SK-N-SH (cell line): ENCODE measurements around the gene SERPINB10. TPM values are rescaled to one million over a fixed set of nuclear protein-coding genes. Genes with fewer than 3 reads are reported as not detected.

Experiments
- CTCF ChIA-PET: fragments of 300-600, 350-600 bp; formaldehyde crosslinking; extraction: SDS; loops from one replicate; lab custom pipeline; 2021; lab: Yijun Ruan, JAX
- POLR2A ChIA-PET: fragments of 350-600 bp; sonication (Branson Sonifier 250); formaldehyde crosslinking; extraction: SDS; loops from one replicate; lab custom pipeline; 2020; ENCODE audit warnings: antibody characterized with exemption, inconsistent platforms; lab: Yijun Ruan, JAX
- DNase-seq: peaks from one replicate; pipeline ENCODE4 v3.0.0; 2012
- H2AFZ ChIP-seq: fragments of 200-600 bp; sonication (generic); 2 replicates; pipeline ENCODE4 v1.8.1; 2016; ENCODE audit warnings: antibody characterized with exemption, mild to moderate bottlenecking, low read depth
- H3F3A ChIP-seq: fragments of 200-600 bp; sonication (generic); replicated peaks from 2 replicates; pipeline ENCODE3; 2016; ENCODE audit warnings: antibody characterized with exemption, mild to moderate bottlenecking; ENCODE audit not compliant: insufficient read depth
- H3K27ac ChIP-seq, 2 experiments: fragments of 200-500 bp in 1 of 2; fragments of 200-600 bp in 1 of 2; sonication (Bioruptor generic) in 1 of 2; sonication (generic), shearing (Covaris generic) in 1 of 2; 2 replicates each; pipeline versions ENCODE4 v1.5.1 to v1.6.1; 2014 to 2016; ENCODE audit warnings: low read depth in 2 of 2, inconsistent platforms in 1 of 2, low read length in 1 of 2, mild to moderate bottlenecking in 1 of 2, mixed read lengths in 1 of 2
- H3K27me3 ChIP-seq: fragments of 200-600 bp; sonication (generic), shearing (Covaris generic); 2 replicates; pipeline ENCODE4 v1.6.1; 2016; ENCODE audit warnings: mixed run types; ENCODE audit not compliant: insufficient read depth
- H3K36me3 ChIP-seq, 2 experiments: fragments of 200-500 bp in 1 of 2; fragments of 200-600 bp in 1 of 2; sonication (Bioruptor generic) in 1 of 2; sonication (generic) in 1 of 2; replicated peaks in 1 of 2; 2 replicates each; pipeline versions ENCODE3 to v1.5.1; 2014 to 2016; ENCODE audit warnings: low read length in 1 of 2, mild to moderate bottlenecking in 1 of 2; ENCODE audit not compliant: insufficient read depth in 2 of 2, control insufficient read depth in 1 of 2
- H3K4me1 ChIP-seq, 2 experiments: fragments of 200-500 bp in 1 of 2; fragments of 200-600 bp in 1 of 2; sonication (Bioruptor generic) in 1 of 2; sonication (generic), shearing (Covaris generic) in 1 of 2; 2 replicates each; pipeline versions ENCODE4 v1.5.1 to v1.6.1; 2014 to 2016; ENCODE audit warnings: low read depth in 1 of 2, low read length in 1 of 2, mixed run types in 1 of 2; ENCODE audit not compliant: insufficient read depth in 2 of 2, control insufficient read depth in 1 of 2
- H3K4me2 ChIP-seq: fragments of 200-600 bp; sonication (generic), shearing (Covaris generic); 2 replicates; pipeline ENCODE4 v1.6.1; 2017; ENCODE audit warnings: mixed run types
- H3K4me3 ChIP-seq, 2 experiments: fragments of 200-500 bp in 1 of 2; fragments of 200-600 bp in 1 of 2; sonication (Bioruptor generic) in 1 of 2; sonication (generic), shearing (Covaris generic) in 1 of 2; 2 replicates each; pipeline versions ENCODE4 v1.5.1 to v1.8.1; 2014 to 2016; ENCODE audit warnings: low read depth in 2 of 2, inconsistent platforms in 1 of 2, low read length in 1 of 2, mild to moderate bottlenecking in 1 of 2, mixed read lengths in 1 of 2, moderate library complexity in 1 of 2
- H3K79me2 ChIP-seq: fragments of 200-600 bp; sonication (generic); 2 replicates; pipeline ENCODE4 v1.8.1; 2017; ENCODE audit warnings: mild to moderate bottlenecking; ENCODE audit not compliant: insufficient read depth
- H3K9ac ChIP-seq: fragments of 200-600 bp; sonication (generic); 2 replicates; pipeline ENCODE4 v1.6.1; 2017; ENCODE audit warnings: mixed run types
- H3K9me2 ChIP-seq: fragments of 200-600 bp; sonication (generic); 2 replicates; pipeline ENCODE4 v1.6.1; 2017; ENCODE audit warnings: mixed run types
- H3K9me3 ChIP-seq: fragments of 200-600 bp; sonication (generic); 2 replicates; pipeline ENCODE4 v1.6.1; 2017; ENCODE audit warnings: mixed run types, mild to moderate bottlenecking, moderate library complexity
- H4K20me1 ChIP-seq: fragments of 200-600 bp; sonication (generic); 2 replicates; pipeline ENCODE4 v1.6.1; 2017; ENCODE audit warnings: mild to moderate bottlenecking, mixed run types; ENCODE audit not compliant: insufficient read depth
- ELF1 ChIP-seq: IDR thresholded peaks from 2 replicates; pipeline ENCODE4 v1.4.0; 2012
- EZH2phosphoT487 ChIP-seq: fragments of 200-600 bp; sonication (generic); IDR thresholded peaks from 2 replicates; pipeline ENCODE4 v1.6.1; 2017; ENCODE audit warnings: low read depth, mixed run types, mild to moderate bottlenecking, antibody characterized with exemption, moderate library complexity, borderline replicate concordance
- FOSL2 ChIP-seq: IDR thresholded peaks from 2 replicates; pipeline ENCODE4 v1.4.0; 2012; ENCODE audit warnings: low read depth, mild to moderate bottlenecking, moderate library complexity, borderline replicate concordance
- FOXJ3 ChIP-seq: sonication (generic); formaldehyde crosslinking; IDR thresholded peaks from 2 replicates; pipeline ENCODE4 v1.5.1; 2020; ENCODE audit warnings: mild to moderate bottlenecking, missing genetic modification reagents
- GABPA ChIP-seq: IDR thresholded peaks from 2 replicates; pipeline ENCODE4 v1.4.0; 2012; ENCODE audit warnings: low read depth, mild to moderate bottlenecking
- POLR2AphosphoS5 ChIP-seq: IDR thresholded peaks from 2 replicates; pipeline ENCODE4 v1.6.1; 2012; ENCODE audit warnings: low read depth, low read length
- RFX5 ChIP-seq: IDR thresholded peaks from 2 replicates; pipeline ENCODE4 v1.6.1; 2012; ENCODE audit warnings: mild to moderate bottlenecking, improper control_type of control experiment, low read length
- RXRA ChIP-seq: IDR thresholded peaks from 2 replicates; pipeline ENCODE4 v1.4.0; 2012; ENCODE audit warnings: low read depth, mild to moderate bottlenecking, borderline replicate concordance
- SIN3A ChIP-seq: IDR thresholded peaks from 2 replicates; pipeline ENCODE4 v1.6.1; 2012; ENCODE audit warnings: low read depth, mild to moderate bottlenecking, low read length, moderate library complexity, borderline replicate concordance
- TCF12 ChIP-seq: IDR thresholded peaks from 2 replicates; pipeline ENCODE4 v1.4.0; 2012
- TEAD4 ChIP-seq: IDR thresholded peaks from 2 replicates; pipeline ENCODE4 v1.4.0; 2012; ENCODE audit warnings: mild to moderate bottlenecking, borderline replicate concordance; ENCODE audit not compliant: insufficient read depth
- YY1 ChIP-seq: IDR thresholded peaks from 2 replicates; pipeline ENCODE4 v1.4.0; 2012; ENCODE audit warnings: low read depth, mild to moderate bottlenecking
- WGBS: methylation state at CpG from one replicate; pipeline ENCODE4 v1.1.6; 2017; ENCODE audit warnings: low lambda C conversion rate; 5-methylcytosine and 5-hydroxymethylcytosine counted together
- polyA plus RNA-seq, 3 experiments: library from polyadenylated mRNA; depleted of rRNA; stranded (reverse); fragments of >200 nt; gene quantifications; 2 replicates each; pipeline ENCODE4 v1.2.3, GENCODE V29; 2012
- TF ChIP-seq, protein P1 (sequence below): IDR thresholded peaks from 2 replicates; pipeline ENCODE4; 2012
- TF ChIP-seq, protein P2 (sequence below): IDR thresholded peaks from 2 replicates; pipeline ENCODE4 v1.4.0; 2012; ENCODE audit warnings: low read depth, borderline replicate concordance
- TF ChIP-seq, protein P3 (sequence below): IDR thresholded peaks from 2 replicates; pipeline ENCODE4 v1.4.0; 2012; ENCODE audit warnings: low read depth
- TF ChIP-seq, protein P4 (sequence below): fragments of 200-600 bp; sonication (generic); IDR thresholded peaks from 2 replicates; pipeline ENCODE4 v1.6.1; 2017; ENCODE audit warnings: antibody characterized with exemption, mild to moderate bottlenecking, moderate library complexity
- TF ChIP-seq, protein P5 (sequence below): fragments of 150-350 bp; IDR thresholded peaks from 2 replicates; pipeline ENCODE4 v1.6.1; 2016; ENCODE audit warnings: mild to moderate bottlenecking, low read depth, low read length
- TF ChIP-seq, protein P6 (sequence below): IDR thresholded peaks from 2 replicates; pipeline ENCODE4 v1.6.1; 2012; ENCODE audit warnings: mild to moderate bottlenecking, low read depth, low read length, moderate library complexity

SERPINB10 gene
- polyA plus RNA-seq, 1 of the 3 experiments (the other 2 are of a cell fraction): 0.10 TPM

DNA sequence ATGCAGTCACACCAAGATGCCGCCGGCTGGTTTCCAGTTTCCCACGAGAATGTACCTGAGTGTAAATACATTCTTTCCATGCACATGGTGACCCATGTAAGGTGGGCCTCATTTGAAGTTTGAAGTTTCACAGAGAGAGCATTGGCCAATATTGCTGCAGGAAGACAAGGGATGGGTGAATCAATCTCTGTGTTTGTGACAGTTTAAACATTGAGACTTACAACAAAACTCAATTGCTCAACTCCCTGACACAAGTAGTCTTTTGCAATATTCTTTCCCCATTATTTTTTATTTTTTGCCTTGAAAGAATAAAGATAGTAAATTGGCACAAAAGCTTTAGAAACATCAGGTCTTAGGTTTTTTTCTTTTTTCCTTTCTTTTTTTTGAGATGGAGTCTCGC is 15.2 kb upstream of the SERPINB10 start:
- no peaks in the 10 kb centered on the region for H3K9me2 ChIP-seq
- H3K4me3 ChIP-seq: no peak overlapping the region
- peaks cover 0 to under 1% of the 10 kb centered on the region in 2 experiments for H3K36me3 ChIP-seq
- TF ChIP-seq, protein P1, sequence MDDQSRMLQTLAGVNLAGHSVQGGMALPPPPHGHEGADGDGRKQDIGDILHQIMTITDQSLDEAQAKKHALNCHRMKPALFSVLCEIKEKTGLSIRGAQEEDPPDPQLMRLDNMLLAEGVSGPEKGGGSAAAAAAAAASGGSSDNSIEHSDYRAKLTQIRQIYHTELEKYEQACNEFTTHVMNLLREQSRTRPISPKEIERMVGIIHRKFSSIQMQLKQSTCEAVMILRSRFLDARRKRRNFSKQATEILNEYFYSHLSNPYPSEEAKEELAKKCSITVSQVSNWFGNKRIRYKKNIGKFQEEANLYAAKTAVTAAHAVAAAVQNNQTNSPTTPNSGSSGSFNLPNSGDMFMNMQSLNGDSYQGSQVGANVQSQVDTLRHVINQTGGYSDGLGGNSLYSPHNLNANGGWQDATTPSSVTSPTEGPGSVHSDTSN: no peak
- TF ChIP-seq RFX5: no peak
- no peak for TF ChIP-seq GABPA
- no peak for TF ChIP-seq FOSL2
- TF ChIP-seq YY1: no peak
- TF ChIP-seq SIN3A: no peak
- TF ChIP-seq, protein P2, sequence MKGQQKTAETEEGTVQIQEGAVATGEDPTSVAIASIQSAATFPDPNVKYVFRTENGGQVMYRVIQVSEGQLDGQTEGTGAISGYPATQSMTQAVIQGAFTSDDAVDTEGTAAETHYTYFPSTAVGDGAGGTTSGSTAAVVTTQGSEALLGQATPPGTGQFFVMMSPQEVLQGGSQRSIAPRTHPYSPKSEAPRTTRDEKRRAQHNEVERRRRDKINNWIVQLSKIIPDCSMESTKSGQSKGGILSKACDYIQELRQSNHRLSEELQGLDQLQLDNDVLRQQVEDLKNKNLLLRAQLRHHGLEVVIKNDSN: no peak
- no peak for TF ChIP-seq FOXJ3
- no peaks in the 10 kb centered on the region for H4K20me1 ChIP-seq
- ChIA-PET POLR2A (no interaction called here), CTCF (no interaction called here)
- peaks cover under 1% of the 10 kb centered on the region; the same call in 1 of the 2 replicates for H3K27me3 ChIP-seq
- no peak overlapping the region for H3K9ac ChIP-seq
- DNase-seq: no peak
- no peak overlapping the region for H3K27ac ChIP-seq
- no peaks in the 10 kb centered on the region for H3K79me2 ChIP-seq
- H3F3A ChIP-seq: no peaks in the 10 kb centered on the region
- H3K4me1 ChIP-seq: no peaks in the 10 kb centered on the region
- H3K9me3 ChIP-seq: no peaks in the 10 kb centered on the region
- H3K4me2 ChIP-seq: no peak overlapping the region
- no peak overlapping the region for H2AFZ ChIP-seq
- 71% methylated on average over 4 of the region's 4 CpGs for WGBS

DNA sequence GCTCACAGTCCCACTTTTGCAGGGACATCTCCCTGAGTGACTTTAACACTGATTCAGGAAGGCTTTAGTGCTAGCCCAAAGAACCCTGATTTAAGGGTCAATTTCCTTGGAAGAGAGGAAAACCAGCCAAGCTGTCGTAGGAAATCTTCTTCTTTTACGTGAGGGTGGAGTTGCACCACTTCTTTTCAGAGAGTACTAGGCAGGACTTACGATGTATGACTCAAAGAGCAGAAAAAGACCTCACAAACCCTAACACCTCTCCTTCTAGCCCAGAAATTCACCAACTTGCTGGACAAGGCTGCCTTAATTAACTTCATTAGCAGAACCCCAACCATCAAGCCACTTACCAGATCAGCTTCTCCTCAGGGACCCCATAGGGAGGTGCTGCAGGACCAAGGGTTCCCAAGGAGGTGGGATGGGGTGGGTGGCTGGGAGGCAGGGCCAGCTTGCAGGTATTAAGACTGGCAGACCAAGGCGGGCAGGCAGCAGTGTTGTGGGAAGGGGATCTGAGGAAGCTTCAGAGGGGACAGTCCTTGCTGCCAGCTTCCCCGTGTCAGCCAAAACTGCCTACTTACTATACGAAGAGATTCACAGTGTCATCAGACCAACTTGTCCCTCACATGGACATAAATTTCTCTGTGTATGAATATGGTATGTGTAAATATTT is 13.5 kb upstream of the SERPINB10 start:
- no peak overlapping the region for H3K4me2 ChIP-seq
- no peaks in the 10 kb centered on the region for H3K4me1 ChIP-seq
- no peaks in the 10 kb centered on the region for H3F3A ChIP-seq
- no peak overlapping the region for H3K4me3 ChIP-seq
- POLR2A ChIA-PET: interaction anchor here (1.2 kb wide), 1 partner anchor 76 kb away, joined by 3 read pairs; no protein-coding TSS in a partner anchor
- H3K27me3 ChIP-seq: no peaks in the 10 kb centered on the region; the same call in 1 of the 2 replicates
- no peaks in the 10 kb centered on the region for H3K9me3 ChIP-seq
- H3K79me2 ChIP-seq: no peaks in the 10 kb centered on the region
- DNase-seq: no peak
- no peaks in the 10 kb centered on the region for H3K9me2 ChIP-seq
- 0 out of 2 replicates have a peak overlapping the region, but pooled peaks have one; percentile 29 for H2AFZ ChIP-seq
- H3K36me3 ChIP-seq: peaks cover 0 to 2% of the 10 kb centered on the region in 2 experiments
- H3K9ac ChIP-seq: no peak overlapping the region
- WGBS: 25% methylated on average over 6 of the region's 6 CpGs
- CTCF ChIA-PET: interaction anchor here (0.8 to 1.6 kb wide), 3 partner anchors 30 to 100 kb away, joined by 3 to 6 read pairs (median 4); no protein-coding TSS in a partner anchor
- no peak overlapping the region for H3K27ac ChIP-seq
- no peaks in the 10 kb centered on the region for H4K20me1 ChIP-seq
- TF ChIP-seq ELF1 (no peak), FOSL2 (no peak), TCF12 (no peak), POLR2AphosphoS5 (no peak), TEAD4 (no peak), EZH2phosphoT487 (no peak), YY1 (no peak), RXRA (no peak)
- TF ChIP-seq, protein P3, sequence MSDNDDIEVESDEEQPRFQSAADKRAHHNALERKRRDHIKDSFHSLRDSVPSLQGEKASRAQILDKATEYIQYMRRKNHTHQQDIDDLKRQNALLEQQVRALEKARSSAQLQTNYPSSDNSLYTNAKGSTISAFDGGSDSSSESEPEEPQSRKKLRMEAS: no peak
- TF ChIP-seq, protein P4, sequence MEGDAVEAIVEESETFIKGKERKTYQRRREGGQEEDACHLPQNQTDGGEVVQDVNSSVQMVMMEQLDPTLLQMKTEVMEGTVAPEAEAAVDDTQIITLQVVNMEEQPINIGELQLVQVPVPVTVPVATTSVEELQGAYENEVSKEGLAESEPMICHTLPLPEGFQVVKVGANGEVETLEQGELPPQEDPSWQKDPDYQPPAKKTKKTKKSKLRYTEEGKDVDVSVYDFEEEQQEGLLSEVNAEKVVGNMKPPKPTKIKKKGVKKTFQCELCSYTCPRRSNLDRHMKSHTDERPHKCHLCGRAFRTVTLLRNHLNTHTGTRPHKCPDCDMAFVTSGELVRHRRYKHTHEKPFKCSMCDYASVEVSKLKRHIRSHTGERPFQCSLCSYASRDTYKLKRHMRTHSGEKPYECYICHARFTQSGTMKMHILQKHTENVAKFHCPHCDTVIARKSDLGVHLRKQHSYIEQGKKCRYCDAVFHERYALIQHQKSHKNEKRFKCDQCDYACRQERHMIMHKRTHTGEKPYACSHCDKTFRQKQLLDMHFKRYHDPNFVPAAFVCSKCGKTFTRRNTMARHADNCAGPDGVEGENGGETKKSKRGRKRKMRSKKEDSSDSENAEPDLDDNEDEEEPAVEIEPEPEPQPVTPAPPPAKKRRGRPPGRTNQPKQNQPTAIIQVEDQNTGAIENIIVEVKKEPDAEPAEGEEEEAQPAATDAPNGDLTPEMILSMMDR: no peak
- TF ChIP-seq, protein P5, sequence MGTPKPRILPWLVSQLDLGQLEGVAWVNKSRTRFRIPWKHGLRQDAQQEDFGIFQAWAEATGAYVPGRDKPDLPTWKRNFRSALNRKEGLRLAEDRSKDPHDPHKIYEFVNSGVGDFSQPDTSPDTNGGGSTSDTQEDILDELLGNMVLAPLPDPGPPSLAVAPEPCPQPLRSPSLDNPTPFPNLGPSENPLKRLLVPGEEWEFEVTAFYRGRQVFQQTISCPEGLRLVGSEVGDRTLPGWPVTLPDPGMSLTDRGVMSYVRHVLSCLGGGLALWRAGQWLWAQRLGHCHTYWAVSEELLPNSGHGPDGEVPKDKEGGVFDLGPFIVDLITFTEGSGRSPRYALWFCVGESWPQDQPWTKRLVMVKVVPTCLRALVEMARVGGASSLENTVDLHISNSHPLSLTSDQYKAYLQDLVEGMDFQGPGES: no peak
- TF ChIP-seq, protein P6, sequence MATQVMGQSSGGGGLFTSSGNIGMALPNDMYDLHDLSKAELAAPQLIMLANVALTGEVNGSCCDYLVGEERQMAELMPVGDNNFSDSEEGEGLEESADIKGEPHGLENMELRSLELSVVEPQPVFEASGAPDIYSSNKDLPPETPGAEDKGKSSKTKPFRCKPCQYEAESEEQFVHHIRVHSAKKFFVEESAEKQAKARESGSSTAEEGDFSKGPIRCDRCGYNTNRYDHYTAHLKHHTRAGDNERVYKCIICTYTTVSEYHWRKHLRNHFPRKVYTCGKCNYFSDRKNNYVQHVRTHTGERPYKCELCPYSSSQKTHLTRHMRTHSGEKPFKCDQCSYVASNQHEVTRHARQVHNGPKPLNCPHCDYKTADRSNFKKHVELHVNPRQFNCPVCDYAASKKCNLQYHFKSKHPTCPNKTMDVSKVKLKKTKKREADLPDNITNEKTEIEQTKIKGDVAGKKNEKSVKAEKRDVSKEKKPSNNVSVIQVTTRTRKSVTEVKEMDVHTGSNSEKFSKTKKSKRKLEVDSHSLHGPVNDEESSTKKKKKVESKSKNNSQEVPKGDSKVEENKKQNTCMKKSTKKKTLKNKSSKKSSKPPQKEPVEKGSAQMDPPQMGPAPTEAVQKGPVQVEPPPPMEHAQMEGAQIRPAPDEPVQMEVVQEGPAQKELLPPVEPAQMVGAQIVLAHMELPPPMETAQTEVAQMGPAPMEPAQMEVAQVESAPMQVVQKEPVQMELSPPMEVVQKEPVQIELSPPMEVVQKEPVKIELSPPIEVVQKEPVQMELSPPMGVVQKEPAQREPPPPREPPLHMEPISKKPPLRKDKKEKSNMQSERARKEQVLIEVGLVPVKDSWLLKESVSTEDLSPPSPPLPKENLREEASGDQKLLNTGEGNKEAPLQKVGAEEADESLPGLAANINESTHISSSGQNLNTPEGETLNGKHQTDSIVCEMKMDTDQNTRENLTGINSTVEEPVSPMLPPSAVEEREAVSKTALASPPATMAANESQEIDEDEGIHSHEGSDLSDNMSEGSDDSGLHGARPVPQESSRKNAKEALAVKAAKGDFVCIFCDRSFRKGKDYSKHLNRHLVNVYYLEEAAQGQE: no peak
